Endothelial cell of umbilical vein (primary cell): Measurements from ENCODE around the gene UTF1. TPM values are rescaled to one million over a fixed set of nuclear protein-coding genes. Genes with fewer than 3 reads are reported as not detected.

ENCODE experiments used
- BruUV-seq: library from RNA; stranded (reverse); fragments of 400-500 nt; replicated peaks from 2 replicates; lab custom pipeline; 2021; lab: Mats Ljungman, UMichigan
- CTCF ChIA-PET: fragments of 300-600, 350-600 bp; sonication (Branson Sonifier 250); formaldehyde crosslinking; loops from one replicate; lab custom pipeline; 2021; ENCODE audit warnings: antibody characterized with exemption, inconsistent platforms; lab: Charles Lee
- POLR2A ChIA-PET: fragments of 300-600, 350-600 bp; sonication (Branson Sonifier 250); formaldehyde crosslinking; loops from one replicate; lab custom pipeline; 2021; ENCODE audit warnings: antibody characterized with exemption, inconsistent platforms; lab: Charles Lee
- DNase-seq: peaks from one replicate; pipeline ENCODE4 v3.0.0-alpha.2; 2011; ENCODE audit warnings: low read depth, low spot score
- FAIRE-seq: peaks from 2 replicates; lab custom pipeline; 2011; peaks lifted over from hg19 to GRCh38; lab: Jason Lieb, UNC
- H2AFZ ChIP-seq: 2 replicates; pipeline ENCODE4 v1.6.0; 2012; ENCODE audit warnings: low read depth, low read length, control low read depth, inconsistent platforms
- H3K27ac ChIP-seq: 2 replicates; pipeline ENCODE4 v1.5.1; 2011; ENCODE audit warnings: low read depth, mild to moderate bottlenecking, control low read depth, low read length, moderate library complexity; ENCODE audit not compliant: insufficient read depth
- H3K27me3 ChIP-seq, 2 experiments: 2 replicates each; pipeline versions ENCODE4 v1.6.0 to v1.6.1; 2011; ENCODE audit warnings: low read length in 2 of 2, mixed read lengths in 1 of 2; ENCODE audit not compliant: control insufficient read depth in 2 of 2, insufficient read depth in 2 of 2
- H3K36me3 ChIP-seq, 2 experiments: 2 replicates in 1 of 2; 3 replicates in 1 of 2; pipeline ENCODE4 v1.5.1; 2011; ENCODE audit warnings: low read length in 2 of 2, mild to moderate bottlenecking in 1 of 2, moderate library complexity in 1 of 2; ENCODE audit not compliant: control insufficient read depth in 2 of 2, insufficient read depth in 2 of 2; ENCODE audit errors: extremely low read depth in 1 of 2
- H3K4me1 ChIP-seq: 3 replicates; pipeline ENCODE4 v1.5.1; 2011; ENCODE audit warnings: mild to moderate bottlenecking, low read length; ENCODE audit not compliant: control insufficient read depth, insufficient read depth; ENCODE audit errors: extremely low read depth
- H3K4me2 ChIP-seq: 2 replicates; pipeline ENCODE4 v1.6.1; 2011; ENCODE audit warnings: low read length, control low read depth, mixed read lengths; ENCODE audit not compliant: insufficient read depth
- H3K4me3 ChIP-seq, 3 experiments: fragments of 200-600 bp in 1 of 3; sonication (generic), shearing (Covaris generic) in 1 of 3; replicated peaks in 1 of 3; 2 replicates each; pipeline ENCODE4 v1.5.1; 2011 to 2016; ENCODE audit warnings: control low read depth in 3 of 3, low read length in 3 of 3, mild to moderate bottlenecking in 2 of 3, inconsistent platforms in 1 of 3, low read depth in 1 of 3, moderate library complexity in 1 of 3; ENCODE audit not compliant: insufficient read depth in 1 of 3
- H3K79me2 ChIP-seq: 2 replicates; pipeline ENCODE4 v1.6.0; 2012; ENCODE audit warnings: low read length, inconsistent platforms; ENCODE audit not compliant: control insufficient read depth, insufficient read depth
- H3K9ac ChIP-seq: replicated peaks from 2 replicates; pipeline ENCODE3; 2011; ENCODE audit warnings: low read length, control low read depth; ENCODE audit not compliant: insufficient read depth; ENCODE audit errors: extremely low read depth
- H3K9me1 ChIP-seq: replicated peaks from 3 replicates; pipeline ENCODE4 v1.6.0; 2011; ENCODE audit warnings: mild to moderate bottlenecking, low read length; ENCODE audit not compliant: control insufficient read depth, insufficient read depth; ENCODE audit errors: extremely low read depth
- H3K9me3 ChIP-seq: replicated peaks from 2 replicates; pipeline ENCODE4 v1.5.1; 2012; ENCODE audit warnings: low read length, inconsistent platforms; ENCODE audit not compliant: control insufficient read depth, insufficient read depth
- H4K20me1 ChIP-seq: replicated peaks from 2 replicates; pipeline ENCODE3; 2011; ENCODE audit warnings: mild to moderate bottlenecking, low read length; ENCODE audit not compliant: control insufficient read depth, insufficient read depth; ENCODE audit errors: extremely low read depth
- EZH2 ChIP-seq: IDR thresholded peaks from 2 replicates; pipeline ENCODE4 v1.6.1; 2012; ENCODE audit warnings: borderline replicate concordance, low read depth, mild to moderate bottlenecking, moderate library complexity, low read length, inconsistent platforms; ENCODE audit not compliant: severe bottlenecking
- FOS ChIP-seq: IDR thresholded peaks from 2 replicates; pipeline ENCODE4 v1.6.1; 2011; ENCODE audit warnings: mild to moderate bottlenecking, low read length, moderate library complexity, borderline replicate concordance; ENCODE audit not compliant: insufficient read depth
- GATA2 ChIP-seq: IDR thresholded peaks from 2 replicates; pipeline ENCODE4 v1.7.0; 2011; ENCODE audit warnings: low read depth, mild to moderate bottlenecking, moderate library complexity, mixed read lengths, low read length; ENCODE audit not compliant: insufficient read length, insufficient read depth
- JUN ChIP-seq: IDR thresholded peaks from 2 replicates; pipeline ENCODE4 v1.6.1; 2011; ENCODE audit warnings: borderline replicate concordance, low read depth; ENCODE audit not compliant: insufficient read length, insufficient read depth
- MYC ChIP-seq: IDR thresholded peaks from one replicate; pipeline ENCODE4 v1.6.1; 2011; ENCODE audit warnings: mild to moderate bottlenecking, low read depth, low read length
- POLR2A ChIP-seq: IDR thresholded peaks from 2 replicates; pipeline ENCODE4 v1.6.1; 2012; ENCODE audit warnings: low read depth, mild to moderate bottlenecking, control low read depth, low read length
- POLR2AphosphoS5 ChIP-seq: IDR thresholded peaks from 2 replicates; pipeline ENCODE4 v1.6.1; 2012; ENCODE audit warnings: low read depth, mild to moderate bottlenecking, control low read depth, low read length, moderate library complexity; ENCODE audit not compliant: insufficient read depth
- dilution Hi-C: fragments of 300-500 bp; cut with MboI; formaldehyde crosslinking; loops from one replicate; pipeline ENCODE4 v1.15.0; 2019; ENCODE audit warnings: low sequenced_read_pairs; ENCODE audit not compliant: extremely low pct_ligation_motif_present
- intact Hi-C: fragments of 100-400 bp; cut with micrococcal nuclease; formaldehyde crosslinking; loops from one replicate; pipeline ENCODE4 v1.10.0; 2022
- polyA plus RNA-seq, 4 experiments: library from polyadenylated mRNA; depleted of rRNA in 3 of 4; stranded (reverse) in 3 of 4; unstranded in 1 of 4; fragments of >200 nt; gene quantifications; 2 replicates each; pipeline versions ENCODE4 v1.2.1 to v1.2.3, GENCODE V29; 2011 to 2012; ENCODE audit warnings: missing spikeins in 1 of 4
- total RNA-seq: library from RNA; stranded (reverse); gene quantifications from 2 replicates; pipeline ENCODE4 v1.2.3, GENCODE V29; 2021
- TF ChIP-seq, protein P1 (sequence below): IDR thresholded peaks from 2 replicates; pipeline ENCODE4 v1.6.1; 2011; ENCODE audit not compliant: insufficient read depth, insufficient read length
- TF ChIP-seq, protein P2 (sequence below), 2 donors: IDR thresholded peaks; 1 replicate in 1 of 2; 2 replicates in 1 of 2; pipeline ENCODE4 v1.5.1; 2011; ENCODE audit warnings: low read length in 2 of 2, mild to moderate bottlenecking in 2 of 2, moderate library complexity in 2 of 2, control low read depth in 1 of 2, inconsistent platforms in 1 of 2, low read depth in 1 of 2; ENCODE audit not compliant: insufficient read depth in 1 of 2; ENCODE audit errors: extremely low read depth in 1 of 2

The UTF1 gene
- total and polyA plus RNA-seq, 2 donors (not counting 3 experiments of a cell fraction or from before 2014, with no cell fraction given) = not detected

DNA sequence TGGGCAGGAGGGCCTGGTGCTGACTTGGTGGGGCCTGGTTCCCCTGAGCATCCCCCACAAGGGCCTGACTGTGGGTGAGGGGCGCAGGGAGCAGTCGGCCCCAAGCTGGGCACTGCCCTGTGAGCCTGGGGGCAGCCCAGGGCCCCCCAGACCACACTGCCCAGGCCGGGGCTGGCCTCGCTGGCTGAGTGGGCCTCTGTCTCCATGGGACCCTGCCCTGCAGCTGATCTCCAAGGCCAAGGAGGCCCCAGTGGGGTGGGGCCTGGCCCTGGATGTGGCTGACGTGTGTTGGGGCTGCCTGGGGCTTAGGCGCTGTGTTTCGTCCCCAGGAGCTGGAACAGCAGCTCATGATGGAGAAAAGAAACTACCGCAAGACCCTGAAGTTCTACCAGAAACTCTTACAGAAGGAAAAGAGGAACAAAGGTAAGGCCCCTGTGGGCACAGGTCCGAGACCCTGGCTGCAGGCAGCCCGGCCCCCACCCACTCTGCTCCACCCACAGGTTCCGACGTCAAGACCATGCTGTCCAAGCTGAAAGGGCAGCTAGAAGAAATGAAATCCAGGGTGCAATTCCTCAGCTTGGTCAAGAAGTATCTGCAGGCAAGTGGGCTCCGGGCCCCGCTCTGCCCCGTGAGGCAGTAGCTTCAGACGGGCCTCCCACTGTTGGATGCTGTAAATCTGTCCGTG lies 23.5 kb upstream of the UTF1 start:
- no peak overlapping the region for H2AFZ ChIP-seq
- H3K36me3 ChIP-seq = no peaks in the 10 kb centered on the region
- no peak overlapping the region for H3K27ac ChIP-seq
- no peaks in the 10 kb centered on the region for H3K4me1 ChIP-seq
- ChIA-PET CTCF (no interaction called here), POLR2A (no interaction called here)
- no peaks in the 10 kb centered on the region for H3K9me1 ChIP-seq
- no peaks in the 10 kb centered on the region for H4K20me1 ChIP-seq
- no peak overlapping the region for H3K4me3 ChIP-seq
- no peak for TF ChIP-seq JUN
- no peak for TF ChIP-seq POLR2AphosphoS5
- TF ChIP-seq FOS = no peak
- no peak for TF ChIP-seq EZH2
- no peak for TF ChIP-seq GATA2
- TF ChIP-seq, protein P1, sequence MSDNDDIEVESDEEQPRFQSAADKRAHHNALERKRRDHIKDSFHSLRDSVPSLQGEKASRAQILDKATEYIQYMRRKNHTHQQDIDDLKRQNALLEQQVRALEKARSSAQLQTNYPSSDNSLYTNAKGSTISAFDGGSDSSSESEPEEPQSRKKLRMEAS = no peak
- no peak for TF ChIP-seq POLR2A
- TF ChIP-seq MYC = no peak
- TF ChIP-seq, protein P2, sequence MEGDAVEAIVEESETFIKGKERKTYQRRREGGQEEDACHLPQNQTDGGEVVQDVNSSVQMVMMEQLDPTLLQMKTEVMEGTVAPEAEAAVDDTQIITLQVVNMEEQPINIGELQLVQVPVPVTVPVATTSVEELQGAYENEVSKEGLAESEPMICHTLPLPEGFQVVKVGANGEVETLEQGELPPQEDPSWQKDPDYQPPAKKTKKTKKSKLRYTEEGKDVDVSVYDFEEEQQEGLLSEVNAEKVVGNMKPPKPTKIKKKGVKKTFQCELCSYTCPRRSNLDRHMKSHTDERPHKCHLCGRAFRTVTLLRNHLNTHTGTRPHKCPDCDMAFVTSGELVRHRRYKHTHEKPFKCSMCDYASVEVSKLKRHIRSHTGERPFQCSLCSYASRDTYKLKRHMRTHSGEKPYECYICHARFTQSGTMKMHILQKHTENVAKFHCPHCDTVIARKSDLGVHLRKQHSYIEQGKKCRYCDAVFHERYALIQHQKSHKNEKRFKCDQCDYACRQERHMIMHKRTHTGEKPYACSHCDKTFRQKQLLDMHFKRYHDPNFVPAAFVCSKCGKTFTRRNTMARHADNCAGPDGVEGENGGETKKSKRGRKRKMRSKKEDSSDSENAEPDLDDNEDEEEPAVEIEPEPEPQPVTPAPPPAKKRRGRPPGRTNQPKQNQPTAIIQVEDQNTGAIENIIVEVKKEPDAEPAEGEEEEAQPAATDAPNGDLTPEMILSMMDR (IDR thresholded peaks at IDR 0.05; ENCODE audit: extremely low read depth in 1 of 2, insufficient read depth in 1 of 2, low read depth in 1 of 2, low read length in 2 of 2) = no peak
- dilution Hi-C loops (no loop called here), intact Hi-C loops (no loop called here)
- H3K4me2 ChIP-seq = no peak overlapping the region
- FAIRE-seq (no peak), DNase-seq (no peak)
- H3K9ac ChIP-seq = no peak overlapping the region
- no peaks in the 10 kb centered on the region for H3K9me3 ChIP-seq
- H3K79me2 ChIP-seq = no peaks in the 10 kb centered on the region
- H3K27me3 ChIP-seq = no peaks in the 10 kb centered on the region
- BruUV-seq = no TSS peak
